SU-DHL-6 (cell line): ENCODE data around the gene ZNF438.

Experiments
- H2AFZ ChIP-seq: fragments of 200-600 bp; sonication (generic); 2 replicates; pipeline ENCODE4 v1.6.1; 2014; ENCODE audit warnings: low read depth, mild to moderate bottlenecking, moderate library complexity, mixed read lengths, antibody characterized with exemption, low read length; ENCODE audit not compliant: severe bottlenecking
- H3F3A ChIP-seq: fragments of 200-600 bp; shearing (Covaris generic); 2 replicates; pipeline ENCODE4 v1.6.0; 2016; ENCODE audit warnings: antibody characterized with exemption, mild to moderate bottlenecking; ENCODE audit not compliant: insufficient read depth
- H3K27ac ChIP-seq: fragments of 200-600 bp; sonication (generic); 2 replicates; pipeline ENCODE4 v1.5.1; 2016; ENCODE audit warnings: low read depth, mild to moderate bottlenecking, low read length, moderate library complexity, mixed read lengths
- H3K27me3 ChIP-seq: fragments of 200-600 bp; sonication (generic), shearing (Covaris generic); 2 replicates; pipeline ENCODE4 v1.6.0; 2014; ENCODE audit warnings: mild to moderate bottlenecking, low read length
- H3K36me3 ChIP-seq: fragments of 200-600 bp; sonication (generic); 2 replicates; pipeline ENCODE4 v1.6.1; 2014; ENCODE audit warnings: mild to moderate bottlenecking, low read length, mixed read lengths
- H3K4me2 ChIP-seq: fragments of 300-600, 200-600 bp; shearing (Covaris generic), sonication (generic); 2 replicates; pipeline ENCODE4 v1.6.0; 2014; ENCODE audit warnings: low read length, low read depth, mild to moderate bottlenecking; ENCODE audit not compliant: poor library complexity, severe bottlenecking
- H3K4me3 ChIP-seq: fragments of 200-600 bp; sonication (generic); 2 replicates; pipeline ENCODE4 v1.5.1; 2014; ENCODE audit warnings: antibody characterized with exemption, low read length, mild to moderate bottlenecking, mixed read lengths; ENCODE audit not compliant: insufficient read depth, poor library complexity, severe bottlenecking
- H3K79me2 ChIP-seq: fragments of 200-600 bp; sonication (generic); 2 replicates; pipeline ENCODE4 v1.6.1; 2014; ENCODE audit warnings: mild to moderate bottlenecking, low read length, moderate library complexity; ENCODE audit not compliant: insufficient read depth
- H3K9ac ChIP-seq: fragments of 200-600 bp; sonication (generic); 2 replicates; pipeline ENCODE4 v1.7.0; 2014; ENCODE audit warnings: mild to moderate bottlenecking, low read length
- H3K9me2 ChIP-seq: fragments of 200-600 bp; sonication (generic); replicated peaks from 2 replicates; pipeline ENCODE4 v1.6.1; 2014; ENCODE audit warnings: low read length; ENCODE audit not compliant: insufficient read depth
- H3K9me3 ChIP-seq: fragments of 200-600 bp; sonication (generic); 2 replicates; pipeline ENCODE4 v1.6.1; 2014; ENCODE audit warnings: low read length, mixed read lengths; ENCODE audit not compliant: insufficient read depth
- H4K20me1 ChIP-seq: fragments of 200-600 bp; sonication (generic); 2 replicates; pipeline ENCODE4 v1.6.1; 2014; ENCODE audit warnings: low read depth, mild to moderate bottlenecking, antibody characterized with exemption, low read length, moderate library complexity, mixed read lengths
- CTCF ChIP-seq: fragments of 200-600 bp; sonication (generic); IDR thresholded peaks from one replicate; pipeline ENCODE4 v1.5.1; 2017; ENCODE audit warnings: antibody characterized with exemption, mild to moderate bottlenecking, low read length, moderate library complexity; ENCODE audit not compliant: insufficient read depth, poor library complexity, severe bottlenecking
- EZH2phosphoT487 ChIP-seq: fragments of 200-600 bp; sonication (generic), shearing (Covaris generic); conservative IDR thresholded peaks from 2 replicates; pipeline ENCODE4 v1.6.1; 2018; ENCODE audit warnings: mild to moderate bottlenecking, antibody characterized with exemption, low read length, moderate library complexity, mixed read lengths

The ZNF438 gene

GRCh38 chr10:31017534-31018355 lies 13.9 kb downstream of the ZNF438 start:
- Histone ChIP-seq H3K27me3 (no peaks in the 10 kb centered on the region), H3K4me2 (no peak overlapping the region), H3K9me3 (no peaks in the 10 kb centered on the region), H3K9me2 (no peaks in the 10 kb centered on the region), H4K20me1 (no peaks in the 10 kb centered on the region), H2AFZ (no peak overlapping the region), H3K27ac (no peak overlapping the region), H3F3A (no peaks in the 10 kb centered on the region), H3K36me3 (no peaks in the 10 kb centered on the region), H3K4me3 (no peak overlapping the region), H3K79me2 (no peaks in the 10 kb centered on the region), H3K9ac (no peak overlapping the region)
- TF ChIP-seq EZH2phosphoT487: no peak
- TF ChIP-seq CTCF: no peak

- no peaks in the 10 kb centered on the region for H3K36me3 ChIP-seq
- H3F3A ChIP-seq: no peaks in the 10 kb centered on the region
- no peaks in the 10 kb centered on the region for H3K79me2 ChIP-seq
- H4K20me1 ChIP-seq: no peaks in the 10 kb centered on the region
- no peak overlapping the region for H3K4me2 ChIP-seq
- no peak overlapping the region for H3K9ac ChIP-seq
- H3K27ac ChIP-seq: no peak overlapping the region
- H2AFZ ChIP-seq: no peak overlapping the region
- no peaks in the 10 kb centered on the region for H3K9me2 ChIP-seq
- H3K4me3 ChIP-seq: no peak overlapping the region
- no peak for TF ChIP-seq EZH2phosphoT487
- no peak for TF ChIP-seq CTCF
- no peaks in the 10 kb centered on the region for H3K27me3 ChIP-seq
- H3K9me3 ChIP-seq: no peaks in the 10 kb centered on the region
Observed at GRCh38 chr10:31014161-31014875, 17.3 kb downstream of the ZNF438 start.

- Histone ChIP-seq H3K27ac (no peak overlapping the region), H3K9me3 (no peaks in the 10 kb centered on the region), H3K79me2 (no peaks in the 10 kb centered on the region), H3K4me2 (no peak overlapping the region), H3K4me3 (no peak overlapping the region), H3K36me3 (no peaks in the 10 kb centered on the region), H3K9me2 (no peaks in the 10 kb centered on the region), H4K20me1 (no peaks in the 10 kb centered on the region), H3F3A (no peaks in the 10 kb centered on the region), H2AFZ (no peak overlapping the region), H3K9ac (no peak overlapping the region), H3K27me3 (no peaks in the 10 kb centered on the region)
- TF ChIP-seq EZH2phosphoT487: no peak
Observed at GRCh38 chr10:31013331-31013730, 18.3 kb downstream of the ZNF438 start.

GRCh38 chr10:31011665-31012022 lies 20.0 kb downstream of the ZNF438 start:
- Histone ChIP-seq H3F3A (no peaks in the 10 kb centered on the region), H3K4me2 (no peak overlapping the region), H3K79me2 (no peaks in the 10 kb centered on the region), H4K20me1 (no peaks in the 10 kb centered on the region), H3K9ac (no peak overlapping the region), H3K9me3 (no peaks in the 10 kb centered on the region), H3K9me2 (no peaks in the 10 kb centered on the region), H2AFZ (no peak overlapping the region), H3K36me3 (no peaks in the 10 kb centered on the region), H3K27me3 (no peaks in the 10 kb centered on the region), H3K4me3 (no peak overlapping the region), H3K27ac (no peak overlapping the region)
- TF ChIP-seq EZH2phosphoT487: no peak
- TF ChIP-seq CTCF: no peak
